ENCODE data around the gene ADARB1.

DNA sequence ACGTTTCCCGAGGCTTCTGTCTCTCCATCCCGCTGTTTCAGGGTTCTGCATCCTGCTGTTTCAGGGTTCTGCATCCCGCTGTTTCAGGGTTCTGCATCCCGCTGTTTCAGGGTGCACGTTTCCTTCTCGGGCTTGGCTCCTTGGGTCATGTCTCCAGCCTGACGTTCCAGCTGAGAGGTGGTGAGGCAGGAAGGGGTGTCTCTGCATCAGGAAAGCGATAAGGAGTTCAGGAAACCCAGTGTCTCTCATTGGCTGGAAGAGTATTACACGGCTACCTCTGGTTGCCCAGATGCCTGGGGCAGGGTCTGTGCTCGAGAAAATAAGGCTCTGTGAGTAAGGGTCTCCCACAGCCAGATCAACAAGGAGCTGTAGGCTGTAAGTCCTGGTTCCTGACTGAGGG lies 21.1 kb downstream of the ADARB1 start:
- TF ChIP-seq POLR2A (IDR thresholded peaks at IDR 0.05; ENCODE audit: low read depth, low read length) (no peak), POLR2AphosphoS5 (IDR thresholded peaks at IDR 0.05; ENCODE audit: low read depth, low read length) (no peak), TAF1 (IDR thresholded peaks at IDR 0.05; ENCODE audit: borderline replicate concordance, low read depth, low read length) (no peak)

All from GM12892 (cell line).